ENCODE measurements around the gene HOXA9. TPM values are rescaled to one million over a fixed set of nuclear protein-coding genes. Genes with fewer than 3 reads are reported as not detected.

The HOXA9 gene
- total RNA-seq, 4 donors from 2014 or later: 5.4 to 10.9 (median 9.0) TPM

DNA sequence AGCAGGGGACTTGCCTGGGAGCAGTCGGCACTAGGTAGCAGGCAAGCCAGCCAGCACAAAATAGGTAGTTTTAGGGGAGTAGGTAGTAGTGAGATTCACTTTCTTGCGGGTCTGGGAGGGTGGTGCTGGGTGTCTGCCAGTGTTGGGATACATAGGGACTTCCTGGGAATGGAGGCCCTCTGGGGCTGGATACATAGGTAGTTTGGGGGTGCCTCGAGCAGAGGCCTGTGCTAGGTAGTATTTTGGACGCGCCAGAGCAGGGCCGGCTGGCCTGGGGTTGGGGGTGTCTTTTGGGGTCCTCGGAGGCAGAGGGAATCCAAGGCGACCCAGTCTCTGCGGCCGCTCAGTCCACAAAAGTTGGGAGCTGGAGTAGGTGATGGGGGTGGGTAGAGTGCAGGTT, 11.0 kb downstream of the HOXA9 start:
- TF ChIP-seq, protein P1, sequence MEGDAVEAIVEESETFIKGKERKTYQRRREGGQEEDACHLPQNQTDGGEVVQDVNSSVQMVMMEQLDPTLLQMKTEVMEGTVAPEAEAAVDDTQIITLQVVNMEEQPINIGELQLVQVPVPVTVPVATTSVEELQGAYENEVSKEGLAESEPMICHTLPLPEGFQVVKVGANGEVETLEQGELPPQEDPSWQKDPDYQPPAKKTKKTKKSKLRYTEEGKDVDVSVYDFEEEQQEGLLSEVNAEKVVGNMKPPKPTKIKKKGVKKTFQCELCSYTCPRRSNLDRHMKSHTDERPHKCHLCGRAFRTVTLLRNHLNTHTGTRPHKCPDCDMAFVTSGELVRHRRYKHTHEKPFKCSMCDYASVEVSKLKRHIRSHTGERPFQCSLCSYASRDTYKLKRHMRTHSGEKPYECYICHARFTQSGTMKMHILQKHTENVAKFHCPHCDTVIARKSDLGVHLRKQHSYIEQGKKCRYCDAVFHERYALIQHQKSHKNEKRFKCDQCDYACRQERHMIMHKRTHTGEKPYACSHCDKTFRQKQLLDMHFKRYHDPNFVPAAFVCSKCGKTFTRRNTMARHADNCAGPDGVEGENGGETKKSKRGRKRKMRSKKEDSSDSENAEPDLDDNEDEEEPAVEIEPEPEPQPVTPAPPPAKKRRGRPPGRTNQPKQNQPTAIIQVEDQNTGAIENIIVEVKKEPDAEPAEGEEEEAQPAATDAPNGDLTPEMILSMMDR (IDR thresholded peaks at IDR 0.05; ENCODE audit: low read depth): no peak

DNA sequence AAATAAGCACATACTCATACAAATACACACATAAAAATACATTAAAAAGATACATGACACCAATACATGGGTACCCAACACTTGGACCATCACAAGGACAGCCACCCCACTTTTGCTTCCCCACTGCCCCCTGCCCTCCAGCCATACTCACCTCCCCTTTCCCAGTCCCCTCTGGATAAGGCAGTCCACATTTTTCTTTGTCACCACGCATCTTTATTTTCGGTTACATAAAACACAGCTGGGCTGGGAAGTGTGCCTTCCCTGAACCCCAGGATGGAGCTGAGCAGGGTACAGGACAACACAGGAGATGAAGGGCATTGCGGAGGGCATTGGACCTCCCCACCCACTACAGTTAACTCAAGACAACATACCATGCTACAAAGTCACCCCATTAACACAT, 11.8 kb downstream of the HOXA9 start:
- TF ChIP-seq, protein P1 (IDR thresholded peaks at IDR 0.05; ENCODE audit: low read depth): no peak

GRCh38 chr7:27152816-27153442, 12.4 kb downstream of the HOXA9 start:
- TF ChIP-seq, protein P1 (IDR thresholded peaks at IDR 0.05; ENCODE audit: low read depth): no peak

- TF ChIP-seq, protein P1 (IDR thresholded peaks at IDR 0.05; ENCODE audit: low read depth): no peak
These were observed 13.2 kb downstream of the HOXA9 start, which contains the start of gene HOXA3 for GRCh38 chr7:27151931-27152815. Gene HOXA3, minus strand, starts transcription at chr7:27152583. Its CDS starts 41,943 bp downstream, at chr7:27110640.

DNA sequence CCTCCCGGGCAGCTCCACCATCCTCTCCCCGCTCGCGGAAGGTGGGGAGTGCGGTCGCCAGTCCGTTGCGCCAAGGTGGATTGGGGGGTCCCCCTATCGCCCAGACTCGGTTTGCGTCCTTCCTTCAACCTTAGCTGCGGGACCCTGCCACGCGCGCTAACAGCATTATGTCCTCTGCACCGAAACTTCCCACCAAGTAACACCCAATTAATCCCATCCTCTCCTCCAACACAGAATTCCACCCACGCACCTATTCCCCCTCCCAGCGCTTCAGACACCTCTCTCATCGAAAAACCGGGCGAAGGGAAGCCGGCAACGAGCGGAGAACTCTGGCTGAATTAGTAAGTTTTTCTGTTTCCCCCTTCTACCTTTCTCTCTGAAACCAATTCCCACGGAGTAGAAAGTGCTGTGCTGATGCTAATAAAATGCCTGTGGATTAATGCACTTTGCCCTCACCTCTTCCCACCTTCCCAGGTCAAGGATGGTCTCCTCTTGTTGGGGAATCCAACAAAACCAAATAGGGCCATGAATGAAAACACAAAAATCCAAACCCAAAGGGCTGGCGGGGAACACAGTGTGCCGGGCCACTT, 13.9 kb downstream of the HOXA9 start:
- TF ChIP-seq, protein P1 (IDR thresholded peaks at IDR 0.05; ENCODE audit: low read depth): no peak

GRCh38 chr7:27150568-27151340, 14.6 kb downstream of the HOXA9 start:
- TF ChIP-seq, protein P1 (IDR thresholded peaks at IDR 0.05; ENCODE audit: low read depth): no peak

Measured in subcutaneous adipose tissue (tissue), 4 donors.